ENCODE measurements around the gene DNMT3L.
"Not testable (repeated sequence)": the region's sequence is repeated elsewhere in the genome, so short reads cannot be mapped to it uniquely, and the experiment has no call there.

DNA sequence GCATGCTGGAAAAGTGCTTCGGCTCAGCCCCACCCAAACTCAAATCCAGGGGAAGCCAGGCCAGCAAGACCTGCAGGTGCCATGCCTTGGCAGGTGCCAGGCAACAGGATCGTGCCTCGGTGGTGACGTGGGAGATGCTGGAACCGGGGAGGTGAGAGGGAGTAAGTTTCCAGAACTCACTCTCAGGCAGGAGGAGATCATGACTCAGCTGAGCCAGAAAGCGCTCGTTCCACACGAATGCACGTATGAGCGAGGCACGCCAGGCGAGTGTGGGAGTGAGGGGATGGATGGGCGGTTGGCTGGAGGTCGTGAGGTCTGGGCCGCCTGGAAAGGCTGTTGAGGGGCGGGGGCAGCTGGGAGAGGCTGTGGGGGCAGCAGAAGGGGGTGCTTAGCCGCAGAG is 13.8 kb downstream of the DNMT3L start:
- TF ChIP-seq, protein P1, sequence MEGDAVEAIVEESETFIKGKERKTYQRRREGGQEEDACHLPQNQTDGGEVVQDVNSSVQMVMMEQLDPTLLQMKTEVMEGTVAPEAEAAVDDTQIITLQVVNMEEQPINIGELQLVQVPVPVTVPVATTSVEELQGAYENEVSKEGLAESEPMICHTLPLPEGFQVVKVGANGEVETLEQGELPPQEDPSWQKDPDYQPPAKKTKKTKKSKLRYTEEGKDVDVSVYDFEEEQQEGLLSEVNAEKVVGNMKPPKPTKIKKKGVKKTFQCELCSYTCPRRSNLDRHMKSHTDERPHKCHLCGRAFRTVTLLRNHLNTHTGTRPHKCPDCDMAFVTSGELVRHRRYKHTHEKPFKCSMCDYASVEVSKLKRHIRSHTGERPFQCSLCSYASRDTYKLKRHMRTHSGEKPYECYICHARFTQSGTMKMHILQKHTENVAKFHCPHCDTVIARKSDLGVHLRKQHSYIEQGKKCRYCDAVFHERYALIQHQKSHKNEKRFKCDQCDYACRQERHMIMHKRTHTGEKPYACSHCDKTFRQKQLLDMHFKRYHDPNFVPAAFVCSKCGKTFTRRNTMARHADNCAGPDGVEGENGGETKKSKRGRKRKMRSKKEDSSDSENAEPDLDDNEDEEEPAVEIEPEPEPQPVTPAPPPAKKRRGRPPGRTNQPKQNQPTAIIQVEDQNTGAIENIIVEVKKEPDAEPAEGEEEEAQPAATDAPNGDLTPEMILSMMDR (IDR thresholded peaks at IDR 0.05; ENCODE audit: insufficient read depth, low read length, poor library complexity, severe bottlenecking) = not testable (repeated sequence)
- not testable (repeated sequence) for TF ChIP-seq EZH2phosphoT487 (conservative IDR thresholded peaks at IDR 0.05; ENCODE audit: low read length)

All from SU-DHL-6 (cell line).